Measurements from ENCODE around the gene MXI1. TPM values are rescaled to one million over a fixed set of nuclear protein-coding genes. Genes with fewer than 3 reads are reported as not detected.

Gene MXI1
- total RNA-seq, 1 experiment from 2014 or later: 11.0 TPM

- POLR2A ChIA-PET: no interaction called here
Observed at GRCh38 chr10:110167149-110167548, 40.3 kb upstream of the MXI1 start.

GRCh38 chr10:110168601-110169481 is 38.6 kb upstream of the MXI1 start:
- no peaks in the 10 kb centered on the region for H3K36me3 Mint-ChIP-seq (ENCODE audit: insufficient read depth, unreplicated experiment)
- TF ChIP-seq CTCF (IDR thresholded peaks at IDR 0.05; ENCODE audit: insufficient read depth in 1 of 2, low read depth in 1 of 2, low read length in 1 of 2, severe bottlenecking in 1 of 2, unreplicated experiment in 1 of 2): no peak
- ChIA-PET CTCF (interaction anchor here (0.6 to 1.6 kb wide), 3 partner anchors 18 to 285 kb away, joined by 3 to 5 read pairs (median 4); no protein-coding TSS in a partner anchor), POLR2A (no interaction called here)
- Histone ChIP-seq H3K4me1 (peaks cover 37% of the 10 kb centered on the region), H3K27me3 (replicated peaks; ENCODE audit: control insufficient read depth, insufficient read depth, low read length) (no peaks in the 10 kb centered on the region), H3K4me3 (ENCODE audit: low read depth, low read length) (no peak overlapping the region), H3K36me3 (ENCODE audit: control insufficient read depth, insufficient read depth, low read length) (no peaks in the 10 kb centered on the region), H3K9me3 (no peaks in the 10 kb centered on the region)
- no TSS peak for BruUV-seq (replicated peaks)
- no peaks in the 10 kb centered on the region for H3K9me3 Mint-ChIP-seq (ENCODE audit: unreplicated experiment)
- H3K4me3 Mint-ChIP-seq (ENCODE audit: unreplicated experiment): no peak overlapping the region
- intact Hi-C loops (cut with micrococcal nuclease; ENCODE audit: unreplicated experiment): no loop called here
- no peak overlapping the region for H3K27ac Mint-ChIP-seq (ENCODE audit: unreplicated experiment)
- H3K27me3 Mint-ChIP-seq (ENCODE audit: insufficient read depth, unreplicated experiment): no peaks in the 10 kb centered on the region
- H3K4me1 Mint-ChIP-seq (ENCODE audit: low read depth, unreplicated experiment): peaks cover 38% of the 10 kb centered on the region
- peak in 1 of 2 experiments; percentile 43 for DNase-seq

More at GRCh38 chr10:110167149-110167548, 40.3 kb upstream of the MXI1 start:
- Histone ChIP-seq H3K27me3 (replicated peaks; ENCODE audit: control insufficient read depth, insufficient read depth, low read length) (no peaks in the 10 kb centered on the region), H3K9me3 (no peaks in the 10 kb centered on the region), H3K36me3 (ENCODE audit: control insufficient read depth, insufficient read depth, low read length) (no peaks in the 10 kb centered on the region), H3K4me3 (ENCODE audit: low read depth, low read length) (no peak overlapping the region), H3K4me1 (peaks cover 54% of the 10 kb centered on the region)
- H3K9me3 Mint-ChIP-seq (ENCODE audit: unreplicated experiment): no peaks in the 10 kb centered on the region
- H3K27ac Mint-ChIP-seq (ENCODE audit: unreplicated experiment): no peak overlapping the region
- H3K4me3 Mint-ChIP-seq (ENCODE audit: unreplicated experiment): no peak overlapping the region
- no peaks in the 10 kb centered on the region for H3K36me3 Mint-ChIP-seq (ENCODE audit: insufficient read depth, unreplicated experiment)
- no peaks in the 10 kb centered on the region for H3K27me3 Mint-ChIP-seq (ENCODE audit: insufficient read depth, unreplicated experiment)
- no peak for TF ChIP-seq CTCF (IDR thresholded peaks at IDR 0.05; ENCODE audit: insufficient read depth in 1 of 2, low read depth in 1 of 2, low read length in 1 of 2, severe bottlenecking in 1 of 2, unreplicated experiment in 1 of 2)
- DNase-seq: no peak
- CTCF ChIA-PET: no interaction called here
- intact Hi-C loops (cut with micrococcal nuclease; ENCODE audit: unreplicated experiment): no loop called here
- BruUV-seq (replicated peaks): no TSS peak
- H3K4me1 Mint-ChIP-seq (ENCODE audit: low read depth, unreplicated experiment): peaks cover 50% of the 10 kb centered on the region

DNA sequence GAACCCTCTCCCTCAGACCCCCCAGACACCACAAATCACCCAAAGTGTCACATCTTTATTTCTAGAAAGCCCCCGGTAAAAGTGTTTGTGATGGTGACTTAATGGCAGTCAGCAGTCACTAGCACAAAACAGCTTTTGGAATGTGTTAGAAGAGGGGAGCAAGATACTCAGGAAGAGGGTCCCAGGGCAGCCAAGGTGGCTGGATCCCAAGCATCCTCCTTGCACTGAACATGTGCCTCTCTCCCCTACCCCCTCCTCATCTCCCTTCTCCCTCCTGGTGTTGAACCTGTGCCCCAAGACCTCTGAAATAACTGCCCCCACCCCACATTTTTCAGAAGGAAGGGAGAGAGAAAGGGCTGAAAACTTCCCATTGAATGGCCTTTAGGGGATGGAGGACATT is 37.8 kb upstream of the MXI1 start:
- no peaks in the 10 kb centered on the region for H3K36me3 ChIP-seq (ENCODE audit: control insufficient read depth, insufficient read depth, low read length)
- peaks cover 32% of the 10 kb centered on the region for H3K4me1 Mint-ChIP-seq (ENCODE audit: low read depth, unreplicated experiment)
- TF ChIP-seq CTCF (IDR thresholded peaks at IDR 0.05; ENCODE audit: insufficient read depth in 1 of 2, low read depth in 1 of 2, low read length in 1 of 2, severe bottlenecking in 1 of 2, unreplicated experiment in 1 of 2): no peak
- H3K4me3 Mint-ChIP-seq (ENCODE audit: unreplicated experiment): no peak overlapping the region
- no peaks in the 10 kb centered on the region for H3K36me3 Mint-ChIP-seq (ENCODE audit: insufficient read depth, unreplicated experiment)
- H3K27me3 ChIP-seq (replicated peaks; ENCODE audit: control insufficient read depth, insufficient read depth, low read length): no peaks in the 10 kb centered on the region
- peaks cover 31% of the 10 kb centered on the region for H3K4me1 ChIP-seq
- intact Hi-C loops (cut with micrococcal nuclease; ENCODE audit: unreplicated experiment): no loop called here
- ChIA-PET CTCF (interaction anchor here (1.3 to 1.6 kb wide), 2 partner anchors 31 to 285 kb away, joined by 4 to 5 read pairs; no protein-coding TSS in a partner anchor), POLR2A (no interaction called here)
- no peaks in the 10 kb centered on the region for H3K27me3 Mint-ChIP-seq (ENCODE audit: insufficient read depth, unreplicated experiment)
- no peak overlapping the region for H3K4me3 ChIP-seq (ENCODE audit: low read depth, low read length)
- DNase-seq: no peak
- no peak overlapping the region for H3K27ac Mint-ChIP-seq (ENCODE audit: unreplicated experiment)
- no TSS peak for BruUV-seq (replicated peaks)
- H3K9me3 ChIP-seq: no peaks in the 10 kb centered on the region
- H3K9me3 Mint-ChIP-seq (ENCODE audit: unreplicated experiment): no peaks in the 10 kb centered on the region

All from Caco-2 (cell line).